Astrocyte (in vitro differentiated cells and primary cell): ENCODE measurements around the gene WNT8B. TPM values are rescaled to one million over a fixed set of nuclear protein-coding genes. Genes with fewer than 3 reads are reported as not detected.

ENCODE experiments used
- DNase-seq: peaks from one replicate; pipeline ENCODE4 v3.0.0-alpha.2; 2010; ENCODE audit warnings: low read depth
- FAIRE-seq: peaks from 2 replicates; lab custom pipeline; 2011; peaks lifted over from hg19 to GRCh38; lab: Jason Lieb, UNC
- H2AFZ ChIP-seq: 2 replicates; pipeline ENCODE4 v1.6.0; 2012; ENCODE audit warnings: low read depth, low read length, inconsistent platforms
- H3K27ac ChIP-seq: 2 replicates; pipeline ENCODE4 v1.5.1; 2011; ENCODE audit warnings: low read depth, low read length, inconsistent platforms
- H3K27me3 ChIP-seq: 2 replicates; pipeline ENCODE4 v1.6.0; 2011; ENCODE audit warnings: low read length, inconsistent platforms; ENCODE audit not compliant: insufficient read depth
- H3K36me3 ChIP-seq: 2 replicates; pipeline ENCODE4 v1.5.1; 2011; ENCODE audit warnings: low read length, inconsistent platforms; ENCODE audit not compliant: insufficient read depth
- H3K4me1 ChIP-seq: 2 replicates; pipeline ENCODE4 v1.5.1; 2011; ENCODE audit warnings: low read length, inconsistent platforms; ENCODE audit not compliant: insufficient read depth
- H3K4me2 ChIP-seq: 2 replicates; pipeline ENCODE4 v1.6.0; 2012; ENCODE audit warnings: low read length, inconsistent platforms
- H3K4me3 ChIP-seq: 2 replicates; pipeline ENCODE4 v1.5.1; 2011; ENCODE audit warnings: low read depth, mild to moderate bottlenecking, low read length, inconsistent platforms; ENCODE audit not compliant: insufficient read depth
- H3K79me2 ChIP-seq: 2 replicates; pipeline ENCODE4 v1.6.0; 2012; ENCODE audit warnings: mild to moderate bottlenecking, low read length, inconsistent platforms; ENCODE audit not compliant: insufficient read depth
- H3K9ac ChIP-seq: 2 replicates; pipeline ENCODE4 v1.6.0; 2012; ENCODE audit warnings: mild to moderate bottlenecking, low read length, inconsistent platforms
- H3K9me3 ChIP-seq: 2 replicates; pipeline ENCODE4 v1.5.1; 2012; ENCODE audit warnings: low read depth, mild to moderate bottlenecking, low read length, inconsistent platforms; ENCODE audit not compliant: insufficient read depth
- H4K20me1 ChIP-seq: 2 replicates; pipeline ENCODE4 v1.6.0; 2012; ENCODE audit warnings: low read length, inconsistent platforms; ENCODE audit not compliant: insufficient read depth
- H3K27ac Mint-ChIP-seq: one replicate; pipeline ENCODE4 v1.8.0; 2021; ENCODE audit warnings: mild to moderate bottlenecking, mixed read lengths; ENCODE audit not compliant: unreplicated experiment
- H3K27me3 Mint-ChIP-seq: one replicate; pipeline ENCODE4 v1.8.0; 2021; ENCODE audit warnings: low read depth, mixed read lengths; ENCODE audit not compliant: unreplicated experiment
- H3K36me3 Mint-ChIP-seq: one replicate; pipeline ENCODE4 v1.8.0; 2021; ENCODE audit warnings: low read depth, mixed read lengths; ENCODE audit not compliant: unreplicated experiment
- H3K4me1 Mint-ChIP-seq: one replicate; pipeline ENCODE4 v1.8.0; 2021; ENCODE audit warnings: low read depth, mixed read lengths; ENCODE audit not compliant: unreplicated experiment
- H3K4me3 Mint-ChIP-seq: one replicate; pipeline ENCODE4 v1.8.0; 2021; ENCODE audit warnings: mild to moderate bottlenecking, moderate library complexity, mixed read lengths; ENCODE audit not compliant: unreplicated experiment
- H3K9me3 Mint-ChIP-seq: one replicate; pipeline ENCODE4 v1.8.0; 2021; ENCODE audit warnings: mild to moderate bottlenecking, mixed read lengths; ENCODE audit not compliant: unreplicated experiment
- CTCF ChIP-seq: IDR thresholded peaks from 2 replicates; pipeline ENCODE4 v1.5.1; 2011; ENCODE audit warnings: low read depth, mild to moderate bottlenecking, inconsistent platforms, low read length, moderate library complexity; ENCODE audit not compliant: insufficient read depth
- EZH2 ChIP-seq: IDR thresholded peaks from 2 replicates; pipeline ENCODE4 v1.6.1; 2012; ENCODE audit warnings: mild to moderate bottlenecking, low read length, inconsistent platforms; ENCODE audit not compliant: insufficient read depth
- total RNA-seq: library from RNA; stranded (reverse); gene quantifications from 2 replicates; pipeline ENCODE4 v1.2.1, GENCODE V29; 2021

Gene WNT8B
- total RNA-seq, 1 donor from 2014 or later = not detected

GRCh38 chr10:100485801-100486495 lies 23.1 kb downstream of the WNT8B start:
- Histone ChIP-seq H3K79me2 (no peaks in the 10 kb centered on the region), H3K4me2 (no peak overlapping the region), H3K4me3 (no peak overlapping the region), H3K27ac (no peak overlapping the region), H3K36me3 (no peaks in the 10 kb centered on the region), H4K20me1 (no peaks in the 10 kb centered on the region), H3K4me1 (peaks cover 9% of the 10 kb centered on the region), H3K27me3 (peaks cover 20% of the 10 kb centered on the region), H2AFZ (no peak overlapping the region), H3K9ac (no peak overlapping the region), H3K9me3 (no peaks in the 10 kb centered on the region)
- peaks cover 25% of the 10 kb centered on the region for H3K36me3 Mint-ChIP-seq
- TF ChIP-seq CTCF = no peak
- no peak for TF ChIP-seq EZH2
- DNase-seq = no peak
- H3K4me3 Mint-ChIP-seq = no peak overlapping the region
- H3K27ac Mint-ChIP-seq = no peak overlapping the region
- peaks cover 77% of the 10 kb centered on the region for H3K27me3 Mint-ChIP-seq
- peaks cover 2% of the 10 kb centered on the region for H3K9me3 Mint-ChIP-seq
- no peak for FAIRE-seq
- H3K4me1 Mint-ChIP-seq = peaks cover 5% of the 10 kb centered on the region

GRCh38 chr10:100487529-100487928 lies 24.7 kb downstream of the WNT8B start:
- DNase-seq = no peak
- H3K27me3 ChIP-seq = peaks cover 15% of the 10 kb centered on the region
- H3K4me3 ChIP-seq = no peak overlapping the region
- no peak for FAIRE-seq
- H3K36me3 Mint-ChIP-seq = peaks cover 26% of the 10 kb centered on the region
- no peaks in the 10 kb centered on the region for H4K20me1 ChIP-seq
- no peak overlapping the region for H3K27ac Mint-ChIP-seq
- peaks cover 2% of the 10 kb centered on the region for H3K9me3 Mint-ChIP-seq
- peaks cover 5% of the 10 kb centered on the region for H3K4me1 Mint-ChIP-seq
- H3K4me2 ChIP-seq = no peak overlapping the region
- H3K27ac ChIP-seq = no peak overlapping the region
- H3K36me3 ChIP-seq = no peaks in the 10 kb centered on the region
- no peaks in the 10 kb centered on the region for H3K79me2 ChIP-seq
- peaks cover under 1% of the 10 kb centered on the region for H3K4me1 ChIP-seq
- no peak overlapping the region for H2AFZ ChIP-seq
- no peaks in the 10 kb centered on the region for H3K9me3 ChIP-seq
- H3K4me3 Mint-ChIP-seq = no peak overlapping the region
- peaks cover 67% of the 10 kb centered on the region for H3K27me3 Mint-ChIP-seq
- no peak for TF ChIP-seq EZH2
- no peak for TF ChIP-seq CTCF
- H3K9ac ChIP-seq = no peak overlapping the region

- Mint-ChIP-seq H3K4me3 (no peak overlapping the region), H3K9me3 (peaks cover 2% of the 10 kb centered on the region), H3K27me3 (peaks cover 50% of the 10 kb centered on the region), H3K4me1 (peaks cover 5% of the 10 kb centered on the region), H3K36me3 (peaks cover 27% of the 10 kb centered on the region), H3K27ac (no peak overlapping the region)
- Histone ChIP-seq H3K4me1 (no peaks in the 10 kb centered on the region), H2AFZ (no peak overlapping the region), H4K20me1 (no peaks in the 10 kb centered on the region), H3K79me2 (no peaks in the 10 kb centered on the region), H3K4me3 (no peak overlapping the region), H3K4me2 (no peak overlapping the region), H3K36me3 (no peaks in the 10 kb centered on the region), H3K9me3 (no peaks in the 10 kb centered on the region), H3K27ac (no peak overlapping the region), H3K9ac (no peak overlapping the region), H3K27me3 (peaks cover 4% of the 10 kb centered on the region)
- FAIRE-seq = no peak
- no peak for TF ChIP-seq EZH2
- no peak for TF ChIP-seq CTCF
- no peak for DNase-seq
These were observed 26.6 kb downstream of the WNT8B start for GRCh38 chr10:100489396-100489795.
